Measurements from ENCODE around the gene DPP6.

DNA sequence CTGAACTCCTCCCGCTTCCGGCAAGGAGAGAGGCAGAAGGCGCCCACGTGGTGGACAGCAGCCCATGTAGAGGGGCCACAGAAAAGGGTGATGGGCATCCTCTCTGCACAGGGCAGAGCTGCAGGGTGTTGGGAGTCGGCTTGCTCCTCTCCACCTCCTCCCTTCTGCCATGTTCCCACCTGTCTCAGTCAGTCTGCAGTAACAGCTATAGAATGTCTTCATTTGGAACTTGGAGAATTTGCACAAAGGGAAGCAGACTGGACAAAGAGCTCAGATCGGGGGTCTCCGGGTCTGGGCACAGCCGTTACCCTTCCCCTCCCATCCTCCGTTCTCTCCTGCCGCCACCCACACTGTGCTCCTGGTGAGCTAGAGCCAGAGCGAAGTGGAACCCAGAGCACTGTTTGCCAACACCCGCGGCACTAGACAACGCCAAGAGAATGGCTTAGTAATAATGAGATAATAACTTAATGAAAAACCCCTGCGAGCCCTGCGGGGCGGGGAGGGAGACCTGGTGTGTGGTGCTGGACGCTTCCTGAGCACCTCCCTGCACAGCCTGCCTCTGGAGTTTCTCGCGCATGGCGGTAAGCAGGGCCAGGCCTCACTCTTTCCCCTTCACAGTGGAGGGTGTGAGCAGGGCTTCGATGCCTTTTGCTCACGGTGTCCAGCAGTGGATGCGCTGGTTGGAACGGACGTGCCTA, 696.0 kb downstream of the DPP6 start:
- no peak for TF ChIP-seq POLR2A (IDR thresholded peaks at IDR 0.05)
- TF ChIP-seq, protein P1, sequence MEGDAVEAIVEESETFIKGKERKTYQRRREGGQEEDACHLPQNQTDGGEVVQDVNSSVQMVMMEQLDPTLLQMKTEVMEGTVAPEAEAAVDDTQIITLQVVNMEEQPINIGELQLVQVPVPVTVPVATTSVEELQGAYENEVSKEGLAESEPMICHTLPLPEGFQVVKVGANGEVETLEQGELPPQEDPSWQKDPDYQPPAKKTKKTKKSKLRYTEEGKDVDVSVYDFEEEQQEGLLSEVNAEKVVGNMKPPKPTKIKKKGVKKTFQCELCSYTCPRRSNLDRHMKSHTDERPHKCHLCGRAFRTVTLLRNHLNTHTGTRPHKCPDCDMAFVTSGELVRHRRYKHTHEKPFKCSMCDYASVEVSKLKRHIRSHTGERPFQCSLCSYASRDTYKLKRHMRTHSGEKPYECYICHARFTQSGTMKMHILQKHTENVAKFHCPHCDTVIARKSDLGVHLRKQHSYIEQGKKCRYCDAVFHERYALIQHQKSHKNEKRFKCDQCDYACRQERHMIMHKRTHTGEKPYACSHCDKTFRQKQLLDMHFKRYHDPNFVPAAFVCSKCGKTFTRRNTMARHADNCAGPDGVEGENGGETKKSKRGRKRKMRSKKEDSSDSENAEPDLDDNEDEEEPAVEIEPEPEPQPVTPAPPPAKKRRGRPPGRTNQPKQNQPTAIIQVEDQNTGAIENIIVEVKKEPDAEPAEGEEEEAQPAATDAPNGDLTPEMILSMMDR (IDR thresholded peaks at IDR 0.05): no peak

Data from Peyer's patch (tissue), 4 donors.